ENCODE measurements around the gene GPAT2.

- TF ChIP-seq POLR2A (IDR thresholded peaks at IDR 0.05) (no peak), CTCF (IDR thresholded peaks at IDR 0.05) (no peak)
Observed at GRCh38 chr2:96083064-96083939, 48.6 kb upstream of the GPAT2 start.

Data from thyroid gland (tissue), 4 donors.